GM15510 (cell line): ENCODE data around the gene BRD4.

Experiments
- POLR2A ChIP-seq: IDR thresholded peaks from 3 replicates; pipeline ENCODE4 v1.6.1; 2011; ENCODE audit warnings: borderline replicate concordance; ENCODE audit not compliant: insufficient read length; ENCODE audit errors: extremely low read depth

Gene BRD4

GRCh38 chr19:15198951-15199660, 133.2 kb downstream of the BRD4 start:
- no peak for TF ChIP-seq POLR2A

- TF ChIP-seq POLR2A, result no peak
These were observed 134.4 kb downstream of the BRD4 start for GRCh38 chr19:15197942-15198341.

GRCh38 chr19:15197275-15197941, 134.9 kb downstream of the BRD4 start:
- no peak for TF ChIP-seq POLR2A

- TF ChIP-seq POLR2A, result no peak
These were observed 135.9 kb downstream of the BRD4 start for GRCh38 chr19:15196360-15197005.

- no peak for TF ChIP-seq POLR2A
These were observed 136.7 kb downstream of the BRD4 start for GRCh38 chr19:15195371-15196334.

- TF ChIP-seq POLR2A, result no peak
These were observed 137.4 kb downstream of the BRD4 start for GRCh38 chr19:15194938-15195337.

GRCh38 chr19:15191982-15192381, 140.4 kb downstream of the BRD4 start:
- no peak for TF ChIP-seq POLR2A

- TF ChIP-seq POLR2A, result no peak
These were observed 140.8 kb downstream of the BRD4 start for GRCh38 chr19:15191514-15191913.

- no peak for TF ChIP-seq POLR2A
These were observed 143.5 kb downstream of the BRD4 start for GRCh38 chr19:15188851-15189250.

- TF ChIP-seq POLR2A, result no peak
These were observed 145.0 kb downstream of the BRD4 start for GRCh38 chr19:15187026-15188007.
